C4-2B (cell line): ENCODE results near the gene GJA3.

ENCODE experiments used
- H3K27ac ChIP-seq: fragments of 450-650 bp; 2 replicates; pipeline ENCODE4 v1.5.1; 2017
- CTCF ChIP-seq: fragments of 450-650 bp; conservative IDR thresholded peaks from 2 replicates; pipeline ENCODE4 v1.5.1; 2017; ENCODE audit warnings: mild to moderate bottlenecking
- ZFX ChIP-seq: fragments of 450-650 bp; IDR thresholded peaks from 2 replicates; pipeline ENCODE4 v1.6.1; 2017

GJA3 gene

GRCh38 chr13:20181188-20181587 lies 20.3 kb upstream of the GJA3 start:
- no peak overlapping the region for H3K27ac ChIP-seq
- TF ChIP-seq CTCF, result no peak
- no peak for TF ChIP-seq ZFX

GRCh38 chr13:20178156-20178555 lies 17.3 kb upstream of the GJA3 start:
- H3K27ac ChIP-seq, result no peak overlapping the region
- TF ChIP-seq CTCF (no peak), ZFX (no peak)

GRCh38 chr13:20177049-20177831 lies 16.4 kb upstream of the GJA3 start:
- TF ChIP-seq ZFX, result no peak
- TF ChIP-seq CTCF, result no peak
- H3K27ac ChIP-seq, result peak overlapping the region; percentile 74; the same call in 1 of the 2 replicates

- H3K27ac ChIP-seq, result peak overlapping the region; percentile 74
- no peak for TF ChIP-seq CTCF
- TF ChIP-seq ZFX, result no peak
These were observed 15.2 kb upstream of the GJA3 start for GRCh38 chr13:20175907-20176652.

- no peak for TF ChIP-seq CTCF
- no peak for TF ChIP-seq ZFX
- peak overlapping the region; percentile 74 for H3K27ac ChIP-seq
These were observed 14.5 kb upstream of the GJA3 start for GRCh38 chr13:20175406-20175794.

GRCh38 chr13:20174656-20175405 lies 14.0 kb upstream of the GJA3 start:
- no peak for TF ChIP-seq CTCF
- TF ChIP-seq ZFX, result peak; percentile 25; the same call in 1 of the 2 replicates
- H3K27ac ChIP-seq, result peak overlapping the region; percentile 74
